ENCODE results near the gene ZBTB8B.

ZBTB8B gene

GRCh38 chr1:32508761-32509160 lies 43.9 kb downstream of the ZBTB8B start:
- DNase-seq (ENCODE audit: low spot score), result no peak

- DNase-seq (ENCODE audit: low spot score), result no peak
These were observed 45.1 kb downstream of the ZBTB8B start for GRCh38 chr1:32509939-32510338.

All from COLO829 (cell line).